SK-N-MC (cell line): Measurements from ENCODE around the gene LRG1.

Experiments
- EZH2 ChIP-seq: fragments of 200-600 bp; sonication (generic); IDR thresholded peaks from one replicate; pipeline ENCODE4 v1.6.1; 2017; ENCODE audit warnings: antibody characterized with exemption
- FOXP2 ChIP-seq: optimal IDR thresholded peaks from 2 replicates; pipeline ENCODE3; 2011; ENCODE audit warnings: mild to moderate bottlenecking, moderate library complexity; ENCODE audit not compliant: insufficient read depth; ENCODE audit errors: extremely low read length, control extremely low read depth
- POLR2AphosphoS5 ChIP-seq: IDR thresholded peaks from 2 replicates; pipeline ENCODE4 v1.6.1; 2012; ENCODE audit warnings: mild to moderate bottlenecking, low read depth, low read length, borderline replicate concordance

DNA sequence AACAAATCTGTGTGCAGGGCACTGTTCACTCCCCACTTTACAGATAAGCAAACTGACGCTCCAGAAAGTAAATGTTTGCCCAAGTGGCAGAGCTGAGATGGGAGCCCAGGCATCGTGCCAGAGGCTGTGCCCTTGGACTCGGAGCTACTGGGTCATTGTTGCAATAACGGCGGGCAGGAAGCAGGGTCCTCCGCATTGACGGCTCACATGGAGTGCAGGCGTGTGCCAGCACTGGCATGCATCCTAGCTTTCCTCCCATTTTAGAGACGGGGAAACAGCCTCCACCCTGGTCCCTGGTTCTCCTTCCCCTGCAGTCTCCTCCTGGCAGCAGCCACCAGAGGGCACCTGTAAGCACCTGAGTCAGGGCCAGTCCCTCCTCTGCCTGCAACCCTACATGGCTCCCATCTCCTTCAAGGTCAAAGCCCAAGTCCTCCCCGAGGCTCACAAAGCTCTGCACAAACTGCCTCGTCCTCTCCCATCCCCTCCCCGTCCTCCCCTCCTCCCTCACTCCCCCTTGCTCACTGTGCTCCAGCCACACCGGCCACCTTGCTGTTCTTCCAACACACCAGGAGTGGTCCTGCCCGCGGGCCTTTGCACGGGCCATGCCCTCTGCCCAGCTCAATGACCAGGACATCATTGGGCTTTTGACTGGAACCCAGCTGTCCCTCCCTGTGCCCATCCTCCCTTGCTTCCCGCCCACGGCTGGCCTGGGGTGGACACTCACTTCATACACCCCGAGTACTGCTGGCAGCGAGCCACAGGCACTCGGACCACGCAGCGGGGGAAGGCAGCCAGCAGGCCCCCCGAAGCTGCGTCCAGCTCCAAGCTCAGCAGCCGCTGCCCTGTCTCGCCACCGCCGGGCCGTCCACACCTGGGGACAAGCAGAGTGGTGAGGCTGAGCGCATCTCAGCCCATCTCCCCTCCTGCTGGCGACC lies 7.7 kb upstream of the LRG1 start:
- TF ChIP-seq EZH2 (no peak), POLR2AphosphoS5 (no peak), FOXP2 (no peak)
